HG02870 (cell line): Measurements from ENCODE around the gene EVC.
"Not testable (repeated sequence)": the region's sequence is repeated elsewhere in the genome, so short reads cannot be mapped to it uniquely, and the experiment has no call there.

Source experiments
- ATAC-seq: cut with Tn5 transposase; IDR thresholded peaks from one replicate; pipeline ENCODE4 v1.9.1; 2021; ENCODE audit warnings: mild to moderate bottlenecking, moderate library complexity; ENCODE audit not compliant: unreplicated experiment

Gene EVC

DNA sequence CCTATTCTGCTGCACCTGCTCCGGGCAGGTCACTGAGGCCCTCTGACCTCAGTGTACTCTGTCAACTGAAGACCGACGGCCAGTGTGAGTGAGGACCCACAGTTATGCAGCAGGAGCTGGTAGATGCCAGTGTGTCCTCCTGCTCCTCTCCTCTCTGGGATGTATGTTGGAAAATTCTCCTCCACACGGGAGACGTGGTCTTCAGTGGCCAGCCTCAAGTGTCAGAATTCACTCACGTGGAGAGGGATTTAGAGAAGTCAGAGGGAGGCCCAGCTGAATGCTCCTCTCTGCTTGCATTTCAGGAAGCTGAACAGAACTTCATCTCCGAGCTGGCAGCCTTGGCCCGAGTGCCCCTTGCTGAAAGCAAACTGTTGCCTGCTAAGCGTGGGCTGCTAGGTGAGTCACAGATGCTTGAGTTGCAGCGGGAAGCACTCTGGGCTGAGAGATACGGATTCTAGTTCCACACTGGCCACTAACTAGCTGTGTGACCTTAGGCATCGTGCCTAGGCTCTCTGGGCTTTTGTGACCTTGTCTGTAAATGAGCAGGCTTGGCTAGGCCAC, 98.3 kb downstream of the EVC start:
- ATAC-seq = no peak

DNA sequence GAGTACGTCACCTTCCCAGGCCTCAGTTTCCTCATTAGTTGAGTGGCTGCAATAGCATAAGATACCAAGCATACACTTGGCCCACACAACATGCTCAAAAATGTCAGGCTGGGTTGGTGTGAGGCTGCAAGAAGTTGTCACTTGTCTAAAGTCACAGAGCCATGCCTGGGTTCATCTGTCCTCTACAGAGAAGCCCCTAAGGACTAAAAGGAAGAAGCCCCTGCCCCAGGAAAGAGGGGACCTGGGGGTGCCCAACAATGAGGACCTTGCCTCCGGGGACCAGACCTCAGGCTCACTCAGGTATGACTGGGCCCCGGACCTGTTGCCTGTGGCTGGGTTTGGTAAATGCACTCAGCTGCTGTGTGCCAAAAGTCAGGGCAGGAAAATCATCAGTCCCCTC, 99.2 kb downstream of the EVC start:
- ATAC-seq = no peak

DNA sequence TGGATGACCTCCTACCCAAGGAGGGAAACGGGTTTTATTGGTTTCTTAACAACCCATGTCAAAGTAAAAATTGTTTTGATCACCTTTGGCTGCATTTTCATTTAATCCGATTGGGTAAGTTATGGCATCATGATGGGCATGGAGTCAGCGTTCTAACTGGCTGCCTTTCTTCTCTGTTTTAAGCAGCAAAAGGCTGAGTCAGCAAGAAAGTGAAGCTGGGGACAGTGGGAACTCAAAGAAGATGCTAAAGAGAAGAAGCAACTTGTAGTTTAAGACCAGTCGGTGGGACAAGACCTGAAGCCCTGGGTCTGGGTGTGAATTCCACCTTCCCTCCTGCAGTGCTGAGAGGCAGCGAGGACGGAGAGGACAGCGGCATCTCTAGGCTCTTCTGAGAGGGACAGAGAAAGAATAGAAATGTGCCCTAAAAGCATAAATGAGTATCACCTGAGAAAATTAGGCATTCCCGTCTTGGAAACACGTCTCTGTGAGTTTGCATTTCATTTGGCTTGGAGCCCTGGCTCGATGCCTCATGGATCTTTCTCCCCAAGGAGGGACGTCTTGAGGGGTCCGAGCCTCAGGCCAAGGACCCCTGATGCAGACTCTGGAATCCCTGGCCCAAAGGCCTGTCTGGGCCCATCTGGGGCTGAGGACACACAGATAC, 99.9 kb downstream of the EVC start:
- no peak for ATAC-seq

DNA sequence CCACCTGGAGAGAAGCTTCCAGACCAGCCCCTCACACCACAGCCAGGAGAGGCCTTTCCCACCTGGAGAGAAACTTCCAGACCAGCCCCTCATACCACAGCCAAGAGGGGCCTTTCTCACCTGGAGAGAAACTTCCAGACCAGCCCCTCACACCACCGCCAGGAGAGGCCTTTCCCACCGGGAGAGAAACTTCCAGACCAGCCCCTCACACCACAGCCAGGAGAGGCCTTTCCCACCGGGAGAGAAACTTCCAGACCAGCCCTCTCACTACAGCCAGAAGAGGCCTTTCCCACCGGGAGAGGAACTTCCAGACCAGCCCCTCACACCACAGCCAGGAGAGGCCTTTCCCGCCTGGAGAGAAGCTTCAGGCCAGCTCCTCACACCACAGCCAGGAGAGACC, 101.1 kb downstream of the EVC start:
- ATAC-seq = not testable (repeated sequence)

DNA sequence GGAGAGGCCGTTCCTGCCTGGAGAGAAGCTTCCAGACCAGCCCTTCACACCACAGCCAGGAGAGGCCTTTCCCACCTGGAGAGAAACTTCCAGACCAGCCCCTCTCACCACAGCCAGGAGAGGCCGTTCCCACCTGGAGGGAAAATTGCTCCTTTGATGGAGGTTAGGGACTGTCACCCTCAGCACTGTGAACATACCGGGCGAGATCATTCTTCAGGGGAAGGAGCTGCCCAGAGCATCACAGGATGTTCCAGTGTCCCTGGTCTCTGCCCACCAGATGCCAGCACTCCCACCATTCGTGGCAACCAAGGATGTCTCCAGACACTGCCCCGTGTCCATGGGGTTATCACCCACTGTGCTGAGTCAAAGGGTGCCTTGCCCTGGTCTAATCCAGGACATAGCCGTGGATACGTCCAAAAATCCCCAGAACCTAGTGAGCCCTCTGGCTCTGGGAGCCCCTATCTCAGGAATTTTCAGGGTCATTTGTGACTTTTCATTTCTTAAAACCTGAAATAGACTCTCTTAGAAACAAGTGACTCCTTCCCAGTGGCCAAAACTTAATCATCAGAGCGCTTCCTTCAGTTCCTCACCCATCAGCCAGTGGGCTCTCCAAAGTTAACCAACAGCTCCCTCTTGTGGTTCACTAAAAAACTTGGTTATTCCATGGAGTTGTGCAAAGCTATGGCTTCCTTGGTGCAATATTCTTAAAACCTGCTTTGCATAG, 101.7 kb downstream of the EVC start:
- no peak for ATAC-seq

DNA sequence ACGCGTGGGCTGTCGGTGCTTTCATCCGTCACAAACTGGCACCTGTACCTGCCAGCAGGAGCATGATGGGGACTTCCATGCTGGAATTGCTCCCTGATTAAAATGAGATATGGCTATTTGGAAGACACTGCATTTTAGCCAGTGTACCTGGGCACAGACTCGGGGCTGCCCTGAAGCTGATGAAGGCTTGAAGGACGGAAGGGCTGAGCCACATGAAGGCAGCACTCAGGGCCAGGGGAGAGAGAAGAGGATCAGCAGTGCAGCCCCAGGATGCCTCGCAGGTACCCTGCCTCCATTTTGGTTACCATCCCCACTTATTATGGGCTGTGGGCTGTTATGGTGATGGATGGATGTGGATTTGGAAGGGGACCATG, 102.9 kb downstream of the EVC start:
- no peak for ATAC-seq

DNA sequence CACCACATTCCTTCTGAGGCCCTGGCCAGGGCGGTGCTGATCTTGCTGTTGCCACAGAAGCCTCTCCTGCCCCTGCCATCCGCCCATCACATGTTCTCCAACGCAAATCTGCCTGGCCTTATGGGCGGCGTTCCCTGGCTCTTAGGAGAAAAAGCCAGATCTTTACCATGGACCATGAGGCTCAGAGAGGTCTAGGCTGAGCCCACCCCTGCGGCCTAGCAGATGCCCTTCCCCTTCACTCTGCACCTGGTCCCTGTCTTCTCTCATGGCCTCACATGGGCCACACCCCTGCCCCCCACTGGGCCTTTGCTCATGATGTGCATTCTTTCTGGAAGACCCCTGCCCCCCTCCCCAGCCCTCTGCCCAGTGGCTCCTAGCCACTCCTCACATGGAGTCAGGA, 103.4 kb downstream of the EVC start:
- no peak for ATAC-seq

DNA sequence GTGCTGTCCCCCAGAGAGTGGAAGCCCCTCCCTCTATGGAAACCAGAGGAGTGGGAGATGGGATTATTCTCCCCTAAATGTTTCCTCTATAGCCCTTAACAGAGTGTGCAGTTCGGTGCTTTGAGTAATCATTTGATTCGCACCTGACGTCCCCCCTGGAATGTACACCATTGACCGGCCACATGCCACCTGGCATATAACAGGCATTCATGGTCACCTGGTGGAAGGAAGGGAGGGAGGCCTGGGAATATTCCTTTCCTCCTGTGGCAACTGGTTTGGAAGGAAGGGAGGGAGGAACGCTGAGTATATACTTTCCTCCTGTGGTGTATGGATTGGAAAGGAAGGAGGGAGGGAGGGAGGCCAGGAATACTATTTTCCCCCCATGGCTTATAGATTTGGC, 104.6 kb downstream of the EVC start:
- no peak for ATAC-seq

DNA sequence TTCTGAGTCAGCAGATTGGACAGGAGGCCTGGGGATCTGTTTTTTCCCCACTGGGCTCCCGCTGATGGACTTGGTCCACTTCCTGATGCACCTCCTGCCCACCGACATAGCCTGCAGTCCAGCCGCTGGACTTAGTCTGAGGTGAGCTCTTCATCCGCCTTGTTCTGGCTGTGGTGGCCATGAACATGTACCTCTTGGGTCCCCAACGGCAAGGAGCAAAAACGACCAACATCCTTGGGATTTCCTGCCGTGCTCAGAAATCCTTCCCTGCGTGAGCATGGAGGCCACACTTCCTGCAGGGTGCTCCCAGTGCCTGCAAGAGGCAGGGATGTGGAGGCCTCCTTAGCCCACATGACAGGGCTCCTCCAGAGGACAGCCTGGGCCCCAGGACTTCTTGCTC, 105.1 kb downstream of the EVC start:
- no peak for ATAC-seq

DNA sequence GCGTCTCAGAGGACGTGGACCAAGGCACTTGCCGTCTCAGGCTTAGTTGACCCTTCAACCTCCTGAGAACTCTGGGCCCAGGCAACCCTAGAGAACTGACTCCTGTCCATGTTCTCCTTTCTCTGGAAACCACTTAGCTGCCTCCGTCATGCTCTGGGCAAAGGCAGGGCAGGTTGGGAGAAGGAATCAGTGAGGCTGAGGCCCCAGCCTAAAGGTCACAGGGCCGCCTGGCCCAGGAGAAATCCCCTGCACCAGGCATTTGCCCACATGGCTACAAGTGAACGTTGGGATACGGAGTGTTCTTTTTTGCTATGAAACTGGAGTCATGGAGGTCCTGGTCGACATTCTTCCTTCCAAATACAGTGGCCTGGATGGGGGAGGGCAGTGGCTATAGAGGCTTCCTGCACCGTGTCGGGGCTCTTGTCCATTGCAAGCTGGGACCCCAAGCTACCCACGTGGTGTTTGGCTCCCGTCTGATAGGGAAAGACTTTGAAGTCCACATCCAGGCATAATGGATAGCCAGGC, 105.9 kb downstream of the EVC start:
- ATAC-seq = no peak

DNA sequence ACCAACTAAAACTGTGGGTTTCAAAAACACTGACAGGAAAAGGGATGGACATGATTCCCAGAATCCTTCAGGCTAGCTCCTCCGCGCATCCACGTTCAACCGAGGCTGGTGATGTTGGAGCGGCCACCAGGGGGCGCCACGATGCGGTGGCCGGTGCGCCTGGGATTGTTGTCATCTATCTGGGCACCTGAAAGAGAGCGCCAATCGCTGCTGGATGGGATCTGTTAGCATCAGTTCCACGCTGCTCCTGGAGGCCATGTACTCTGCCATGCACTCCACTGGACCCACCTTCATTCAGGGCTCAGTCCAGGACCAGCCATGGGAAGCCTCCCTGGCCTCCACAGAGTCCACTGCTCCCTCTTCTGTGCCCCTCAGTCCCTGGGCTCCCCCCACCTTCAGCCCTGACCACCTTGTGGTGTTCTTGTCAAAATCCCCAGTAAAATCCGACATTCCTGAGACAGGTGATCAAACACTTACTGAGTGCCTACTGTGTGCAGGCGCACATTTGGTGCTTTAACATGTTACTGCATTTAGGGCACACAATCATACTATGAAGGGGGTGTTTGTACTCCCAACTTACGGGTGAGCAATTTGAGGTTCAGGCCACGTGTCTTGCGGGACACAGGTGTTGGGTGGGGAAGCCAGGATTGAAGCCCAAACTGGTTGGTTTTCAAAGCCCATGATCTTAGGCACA, 110.8 kb downstream of the EVC start:
- no peak for ATAC-seq

DNA sequence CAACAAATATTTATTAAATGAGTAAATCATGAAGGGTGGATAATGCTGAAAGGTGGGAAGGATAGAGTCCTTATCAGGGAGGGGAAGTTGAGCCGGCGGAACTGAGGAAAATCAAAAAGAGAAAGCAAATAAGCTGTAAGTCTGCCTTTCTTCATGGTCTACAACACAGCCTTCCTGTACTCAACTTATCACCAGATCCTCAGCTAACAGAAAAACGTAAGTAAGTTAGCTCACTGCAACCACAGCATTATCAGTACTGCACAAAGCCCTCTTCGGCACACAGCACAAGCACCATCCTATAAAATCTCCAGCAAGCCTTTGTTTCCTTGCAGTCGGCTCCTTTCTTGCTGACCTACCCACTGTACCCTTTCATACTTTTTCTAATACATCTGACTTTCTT, 111.6 kb downstream of the EVC start:
- no peak for ATAC-seq

DNA sequence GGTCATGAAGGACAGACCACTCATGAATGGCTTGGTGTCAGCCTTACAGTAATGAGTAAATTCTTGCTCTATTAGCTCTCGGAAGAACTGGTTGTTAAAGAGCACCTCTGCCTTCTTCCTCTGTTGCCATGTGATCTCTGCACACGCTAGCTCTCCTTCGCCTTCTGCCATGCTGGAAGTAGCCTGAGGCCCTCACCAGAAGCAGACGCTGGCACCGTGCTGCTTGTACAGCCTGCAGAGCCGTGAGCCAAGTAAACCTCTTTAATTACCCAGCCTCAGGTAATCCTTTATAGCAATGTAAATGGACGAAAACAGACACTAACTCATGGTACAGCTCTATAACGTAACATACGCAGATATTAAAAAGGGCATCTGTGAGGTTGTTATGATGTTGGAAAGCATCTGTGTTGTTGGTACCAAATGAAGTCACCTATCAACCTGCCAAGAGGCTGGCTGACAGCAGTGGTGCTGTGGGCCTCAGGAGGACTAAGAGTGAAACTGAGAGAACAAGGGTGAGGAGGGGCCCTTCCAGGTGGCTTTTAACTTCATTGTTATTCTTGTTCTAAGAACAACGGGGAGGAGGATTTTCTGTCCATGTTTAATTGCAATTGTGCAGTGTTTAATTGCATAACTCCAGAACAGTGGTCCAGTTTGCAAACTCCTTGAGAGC, 112.7 kb downstream of the EVC start:
- ATAC-seq = no peak

DNA sequence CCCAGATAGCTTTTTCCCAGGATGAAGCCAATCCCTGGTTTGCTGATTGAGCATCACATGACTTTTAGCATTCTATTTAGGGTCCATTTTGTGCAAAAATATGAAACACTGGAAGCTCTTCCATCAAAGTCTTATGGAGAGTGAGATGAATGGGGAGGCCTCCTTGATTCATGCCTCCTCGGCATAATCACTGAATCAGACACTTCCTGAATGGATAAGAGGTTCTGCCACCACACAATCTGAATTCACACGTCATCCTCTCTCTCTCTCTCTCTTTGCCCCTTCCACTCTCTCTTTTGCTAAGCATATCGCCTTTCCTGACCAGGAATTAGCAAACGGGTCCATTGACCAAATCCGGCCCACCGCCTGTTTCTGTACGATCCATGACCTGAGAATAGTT, 113.2 kb downstream of the EVC start:
- ATAC-seq = no peak

DNA sequence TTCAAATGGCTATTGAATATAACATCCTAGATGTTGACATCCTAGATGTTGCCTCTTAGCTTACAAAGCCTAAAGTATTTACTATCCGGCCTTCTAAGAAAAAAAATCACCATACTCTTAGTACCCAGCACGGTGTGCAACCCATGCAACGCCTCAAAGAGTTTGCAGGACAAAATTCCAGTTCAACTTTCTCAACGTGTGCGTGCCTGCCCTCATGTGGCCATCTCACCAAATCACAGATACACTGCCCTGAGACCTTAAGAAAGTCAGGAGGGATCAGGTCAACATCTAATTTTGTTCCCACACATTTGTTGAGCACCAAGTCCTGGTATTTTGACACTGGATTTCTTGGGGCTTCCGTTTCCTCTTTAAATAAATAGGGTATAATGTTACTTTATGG, 113.6 kb downstream of the EVC start:
- no peak for ATAC-seq

DNA sequence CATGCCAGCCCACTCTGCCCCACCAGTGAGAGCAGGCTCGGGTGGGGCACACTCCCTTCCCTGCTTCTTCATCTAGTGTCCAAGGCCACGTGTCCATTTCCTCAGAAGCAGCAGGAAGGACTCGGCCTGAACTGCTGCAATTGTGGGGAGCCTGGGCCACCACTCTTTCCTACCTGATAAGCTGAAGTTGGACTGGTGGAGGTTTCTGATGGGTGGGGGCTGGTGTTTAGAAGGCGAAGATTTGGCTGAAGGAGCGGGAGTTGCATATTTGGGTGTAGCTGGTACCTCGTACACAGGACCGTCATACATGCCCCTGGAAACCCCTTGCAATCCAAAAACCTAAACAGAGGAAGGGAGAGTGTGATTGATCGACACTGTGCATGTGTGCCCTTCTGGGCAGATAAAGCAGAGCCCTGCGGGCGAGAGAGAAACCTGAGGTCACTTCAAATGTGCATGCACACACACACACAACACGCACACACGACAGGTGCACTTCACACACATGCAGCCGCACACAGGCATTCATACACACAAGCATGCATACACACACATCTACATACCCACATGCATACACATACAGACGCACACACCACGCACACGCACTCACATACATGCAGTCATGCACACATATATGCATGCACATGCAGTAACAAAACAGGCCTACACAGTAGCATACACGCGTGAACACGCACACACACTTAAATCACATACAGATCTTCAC, 114.5 kb downstream of the EVC start:
- no peak for ATAC-seq

DNA sequence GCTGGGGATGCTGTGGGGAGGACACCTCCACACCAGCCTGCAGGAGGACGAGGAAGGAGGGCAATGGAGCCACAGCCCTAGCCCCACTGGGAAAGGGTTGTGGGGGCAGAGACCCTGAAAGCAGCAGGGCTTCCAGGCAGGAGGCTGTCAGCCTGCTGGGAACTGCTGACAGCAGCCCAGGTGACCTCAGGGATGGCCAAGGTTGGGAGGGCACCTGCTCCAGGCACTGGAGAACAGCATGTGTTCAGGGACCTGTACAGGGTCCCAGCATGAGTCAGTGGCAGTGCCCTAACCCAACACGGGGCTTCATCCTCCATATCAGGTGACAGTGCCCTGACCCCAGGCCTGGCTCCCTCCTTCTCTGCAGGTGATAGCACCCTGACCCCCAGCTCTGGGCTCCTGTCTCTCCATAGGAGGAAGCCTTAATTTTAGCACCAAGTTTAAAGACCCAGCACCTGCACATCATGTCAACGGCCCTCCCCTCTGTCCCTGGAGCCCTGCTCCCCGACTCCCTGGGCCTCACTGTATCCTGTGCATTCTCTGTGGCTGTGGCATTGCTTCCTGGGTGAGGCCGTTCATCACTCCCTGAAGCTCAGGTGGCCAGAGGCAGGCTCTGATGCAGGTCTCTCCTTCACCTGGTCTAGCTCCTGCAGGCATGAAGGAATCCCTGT, 115.6 kb downstream of the EVC start:
- ATAC-seq = no peak

DNA sequence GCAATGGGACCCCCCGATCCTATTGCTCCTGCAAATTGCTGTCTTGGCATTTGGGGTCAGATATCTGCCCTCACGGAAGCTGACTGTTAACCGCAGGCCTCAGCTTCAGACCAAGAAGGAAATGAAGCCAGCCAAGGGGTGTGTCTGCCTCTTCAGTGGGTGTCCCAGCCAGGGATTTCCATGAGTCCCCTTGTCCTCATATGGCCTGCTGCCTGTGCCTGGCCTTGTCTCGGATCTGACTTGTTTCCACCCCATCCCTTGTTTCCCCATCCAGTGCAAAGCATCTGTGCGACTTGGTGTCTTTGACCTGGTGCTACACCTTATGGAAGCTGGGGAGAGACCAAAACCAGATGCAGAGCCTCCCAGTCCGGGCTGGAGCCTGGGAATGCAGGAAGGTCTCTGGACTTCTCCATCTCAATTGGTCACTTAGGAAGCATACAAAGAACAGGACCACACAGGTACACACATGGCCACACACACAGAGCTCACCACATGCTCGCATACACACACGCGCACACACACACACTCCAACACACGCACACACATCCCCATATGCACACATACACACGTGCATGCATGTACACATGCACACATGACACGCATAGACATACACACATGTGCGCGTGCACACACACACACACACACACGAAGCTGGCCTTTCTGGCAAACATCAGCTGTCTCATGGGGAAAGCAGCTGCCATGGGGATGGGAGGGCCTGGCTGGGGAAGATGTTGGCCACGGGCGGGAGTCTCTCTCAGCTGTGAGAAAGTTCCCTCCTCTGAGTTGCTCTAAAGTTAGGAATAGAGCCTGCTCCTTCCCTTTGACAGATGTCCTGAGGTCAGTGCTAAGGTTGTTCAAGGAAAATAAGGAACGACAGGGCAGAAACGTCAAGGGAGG, 116.4 kb downstream of the EVC start:
- no peak for ATAC-seq

DNA sequence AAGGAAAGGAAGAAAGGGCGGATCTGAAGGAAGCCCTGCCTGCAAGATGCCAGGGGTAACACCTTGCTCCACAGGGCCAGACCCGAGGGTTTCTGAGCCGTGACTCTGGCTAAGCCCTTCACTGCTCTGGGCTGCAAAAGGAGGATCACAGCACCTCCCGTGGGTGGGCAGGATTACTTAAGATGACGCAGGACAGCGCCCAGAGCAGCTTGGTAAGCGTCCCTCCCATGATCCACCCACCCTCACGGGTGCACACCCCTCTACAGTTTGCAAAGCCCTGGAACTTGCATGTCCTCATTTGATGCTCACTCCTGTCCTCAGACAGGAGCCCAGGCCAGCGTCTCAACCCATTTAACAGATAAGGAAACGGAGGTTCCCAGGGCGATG, 117.0 kb downstream of the EVC start:
- no peak for ATAC-seq
